Caco-2 (cell line): ENCODE measurements around the gene RCC2. TPM values are rescaled to one million over a fixed set of nuclear protein-coding genes. Genes with fewer than 3 reads are reported as not detected.
"Not testable (repeated sequence)": the region's sequence is repeated elsewhere in the genome, so short reads cannot be mapped to it uniquely, and the experiment has no call there.

ENCODE experiments used
- BruUV-seq: library from RNA; stranded (reverse); fragments of 400-500 nt; replicated peaks from 2 replicates; lab custom pipeline; 2021; lab: Mats Ljungman, UMichigan
- CTCF ChIA-PET: fragments of 300-600 bp; sonication (Branson Sonifier 250); formaldehyde crosslinking; loops from one replicate; lab custom pipeline; 2022; ENCODE audit warnings: antibody characterized with exemption; lab: Charles Lee
- POLR2A ChIA-PET: fragments of 300-600 bp; sonication (Branson Sonifier 250); formaldehyde crosslinking; loops from one replicate; lab custom pipeline; 2022; ENCODE audit warnings: antibody characterized with exemption; lab: Charles Lee
- DNase-seq, 2 experiments: peaks; one replicate each; pipeline versions ENCODE4 v3.0.0 to v3.0.0-alpha.2; 2020 to 2022
- H3K27me3 ChIP-seq: replicated peaks from 2 replicates; pipeline ENCODE4 v1.6.0; 2011; ENCODE audit warnings: low read length; ENCODE audit not compliant: control insufficient read depth, insufficient read depth
- H3K36me3 ChIP-seq: 2 replicates; pipeline ENCODE4 v1.5.1; 2011; ENCODE audit warnings: low read length; ENCODE audit not compliant: control insufficient read depth, insufficient read depth
- H3K4me1 ChIP-seq: fragments of 250-450 bp; sonication (Bioruptor Pico); 2 replicates; pipeline ENCODE4 v1.5.1; 2020; ENCODE audit warnings: mild to moderate bottlenecking
- H3K4me3 ChIP-seq: 2 replicates; pipeline ENCODE4 v1.5.1; 2011; ENCODE audit warnings: low read depth, mild to moderate bottlenecking, control low read depth, low read length
- H3K9me3 ChIP-seq: fragments of 250-450 bp; sonication (Bioruptor Pico); 2 replicates; pipeline ENCODE4 v1.5.1; 2020; ENCODE audit warnings: mild to moderate bottlenecking, moderate library complexity
- H3K27ac Mint-ChIP-seq: one replicate; pipeline ENCODE4 v1.8.0; 2022; ENCODE audit warnings: mixed read lengths; ENCODE audit not compliant: unreplicated experiment
- H3K27me3 Mint-ChIP-seq: one replicate; pipeline ENCODE4 v1.8.0; 2022; ENCODE audit warnings: mixed read lengths; ENCODE audit not compliant: insufficient read depth, unreplicated experiment
- H3K36me3 Mint-ChIP-seq: one replicate; pipeline ENCODE4 v1.8.0; 2022; ENCODE audit warnings: mild to moderate bottlenecking, mixed read lengths; ENCODE audit not compliant: insufficient read depth, unreplicated experiment
- H3K4me1 Mint-ChIP-seq: one replicate; pipeline ENCODE4 v1.8.0; 2022; ENCODE audit warnings: low read depth, mixed read lengths; ENCODE audit not compliant: unreplicated experiment
- H3K4me3 Mint-ChIP-seq: one replicate; pipeline ENCODE4 v1.8.0; 2022; ENCODE audit warnings: mild to moderate bottlenecking, moderate library complexity, mixed read lengths; ENCODE audit not compliant: unreplicated experiment
- H3K9me3 Mint-ChIP-seq: one replicate; pipeline ENCODE4 v1.8.0; 2022; ENCODE audit warnings: mixed read lengths; ENCODE audit not compliant: unreplicated experiment
- CTCF ChIP-seq, 2 experiments: fragments of 200-600 bp in 1 of 2; IDR thresholded peaks; 1 replicate in 1 of 2; 2 replicates in 1 of 2; pipeline versions ENCODE4 v1.5.1 to v1.8.0; 2011 to 2022; ENCODE audit warnings: antibody characterized with exemption in 1 of 2, control low read depth in 1 of 2, inconsistent platforms in 1 of 2, low read depth in 1 of 2, low read length in 1 of 2, mild to moderate bottlenecking in 1 of 2, moderate library complexity in 1 of 2; ENCODE audit not compliant: insufficient read depth in 1 of 2, severe bottlenecking in 1 of 2, unreplicated experiment in 1 of 2
- intact Hi-C: fragments of 100-400 bp; cut with micrococcal nuclease; formaldehyde crosslinking; loops from one replicate; pipeline ENCODE4 v1.10.0; 2022; ENCODE audit not compliant: unreplicated experiment
- total RNA-seq: library from RNA; stranded (reverse); gene quantifications from 2 replicates; pipeline ENCODE4 v1.2.3, GENCODE V29; 2022

The RCC2 gene
- total RNA-seq, 1 experiment from 2014 or later = 103 TPM

DNA sequence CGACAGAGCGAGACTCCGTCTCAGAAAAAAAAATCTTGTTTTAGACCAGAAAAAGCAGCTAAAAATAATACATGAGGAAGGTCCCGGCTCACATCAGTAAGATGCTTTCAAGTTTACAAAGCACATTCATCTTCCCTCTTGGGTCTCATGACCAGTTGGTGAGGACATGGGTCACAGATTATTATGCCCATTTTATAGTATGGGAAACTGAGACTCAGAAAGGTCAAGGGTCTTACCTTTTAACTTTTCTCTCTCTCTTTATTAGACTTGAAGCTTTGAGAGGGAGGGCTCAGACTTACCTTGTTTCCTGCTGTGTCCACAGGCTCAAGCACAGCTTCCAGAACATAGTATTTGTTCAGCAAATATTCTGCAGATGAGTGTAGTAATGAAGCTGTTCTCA lies 13.2 kb upstream of the RCC2 start:
- BruUV-seq = no TSS peak
- H3K27me3 Mint-ChIP-seq = no peaks in the 10 kb centered on the region
- no peak for DNase-seq
- H3K4me3 Mint-ChIP-seq = no peak overlapping the region
- H3K4me3 ChIP-seq = no peak overlapping the region
- no peak overlapping the region for H3K27ac Mint-ChIP-seq
- no peak for TF ChIP-seq CTCF (IDR thresholded peaks at IDR 0.05; ENCODE audit: insufficient read depth in 1 of 2, low read depth in 1 of 2, low read length in 1 of 2, severe bottlenecking in 1 of 2, unreplicated experiment in 1 of 2)
- no peaks in the 10 kb centered on the region for H3K36me3 ChIP-seq
- H3K4me1 Mint-ChIP-seq = no peaks in the 10 kb centered on the region
- intact Hi-C loops = no loop called here
- H3K36me3 Mint-ChIP-seq = no peaks in the 10 kb centered on the region
- ChIA-PET CTCF (interaction anchor here (0.5 to 1.2 kb wide), 2 partner anchors 11 to 24 kb away, joined by 5 to 8 read pairs; no protein-coding TSS in a partner anchor), POLR2A (no interaction called here)
- no peaks in the 10 kb centered on the region for H3K4me1 ChIP-seq
- H3K9me3 ChIP-seq = no peaks in the 10 kb centered on the region
- no peaks in the 10 kb centered on the region for H3K9me3 Mint-ChIP-seq
- H3K27me3 ChIP-seq = no peaks in the 10 kb centered on the region

DNA sequence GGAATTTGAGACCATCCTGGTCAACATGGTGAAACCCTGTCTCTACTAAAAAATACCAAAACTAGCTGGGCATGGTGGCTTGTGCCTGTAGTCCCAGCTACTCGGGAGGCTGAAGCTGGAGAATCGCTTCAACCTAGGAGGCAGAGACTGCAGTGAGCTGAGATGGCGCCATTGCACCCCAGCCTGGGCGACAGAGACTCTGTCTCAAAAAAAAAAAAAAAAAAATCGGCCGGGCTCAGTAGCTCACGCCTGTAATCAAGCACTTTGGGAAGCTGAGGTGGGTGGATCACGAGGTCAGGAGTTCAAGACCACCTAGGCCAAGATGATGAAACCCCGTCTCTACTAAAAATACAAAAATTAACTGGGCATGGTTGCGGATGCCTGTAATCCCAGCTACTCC lies 12.7 kb upstream of the RCC2 start:
- intact Hi-C loops, H3K4me3 ChIP-seq, H3K27me3 Mint-ChIP-seq, DNase-seq, H3K4me1 ChIP-seq, BruUV-seq, H3K36me3 Mint-ChIP-seq, H3K27me3 ChIP-seq, H3K9me3 ChIP-seq, H3K27ac Mint-ChIP-seq, H3K4me1 Mint-ChIP-seq, H3K36me3 ChIP-seq, H3K4me3 Mint-ChIP-seq, H3K9me3 Mint-ChIP-seq: not testable (repeated sequence)
- ChIA-PET POLR2A (interaction anchor here (0.6 kb wide), 1 partner anchor 43 kb away, joined by 3 read pairs; no protein-coding TSS in a partner anchor), CTCF (interaction anchor here (1.2 kb wide), 1 partner anchor 11 kb away, joined by 5 read pairs; no protein-coding TSS in a partner anchor)

GRCh38 chr1:17451731-17452130 lies 12.3 kb upstream of the RCC2 start:
- no peak for DNase-seq
- Mint-ChIP-seq H3K27me3 (no peaks in the 10 kb centered on the region), H3K9me3 (no peaks in the 10 kb centered on the region), H3K4me1 (no peaks in the 10 kb centered on the region), H3K36me3 (no peaks in the 10 kb centered on the region), H3K4me3 (no peak overlapping the region), H3K27ac (no peak overlapping the region)
- no peak for TF ChIP-seq CTCF (IDR thresholded peaks at IDR 0.05; ENCODE audit: insufficient read depth in 1 of 2, low read depth in 1 of 2, low read length in 1 of 2, severe bottlenecking in 1 of 2, unreplicated experiment in 1 of 2)
- ChIA-PET POLR2A (interaction anchor here (0.6 kb wide), 1 partner anchor 43 kb away, joined by 3 read pairs; no protein-coding TSS in a partner anchor), CTCF (interaction anchor here (1.2 kb wide), 1 partner anchor 10 kb away, joined by 5 read pairs; no protein-coding TSS in a partner anchor)
- no peak overlapping the region for H3K4me3 ChIP-seq
- no peaks in the 10 kb centered on the region for H3K9me3 ChIP-seq
- intact Hi-C loops = no loop called here
- H3K27me3 ChIP-seq = no peaks in the 10 kb centered on the region
- H3K4me1 ChIP-seq = no peaks in the 10 kb centered on the region
- no peaks in the 10 kb centered on the region for H3K36me3 ChIP-seq
- no TSS peak for BruUV-seq
